Activated naive CD4-positive, alpha-beta T cell treated with anti-CD3 and anti-CD28 coated beads, Interleukin-2, amount 50 U/mL, for 72 hours (primary cell): ENCODE data around the gene GABBR1. TPM values are rescaled to one million over a fixed set of nuclear protein-coding genes. Genes with fewer than 3 reads are reported as not detected.

Source experiments
- ATAC-seq, 2 donors: fragments of 150-1000 bp; cut with Tn5 transposase; 2 replicates each; pipeline ENCODE4 v1.10.0; 2021; ENCODE audit warnings: mild to moderate bottlenecking in 2 of 2, moderate library complexity in 2 of 2
- DNase-seq, 2 donors: peaks; one replicate each; pipeline ENCODE4 v3.0.0; 2021 to 2022; ENCODE audit warnings: low spot score in 2 of 2
- H3K27ac Mint-ChIP-seq, 2 donors: one replicate each; pipeline ENCODE4 v1.8.0; 2022; ENCODE audit warnings: mild to moderate bottlenecking in 2 of 2, mixed read lengths in 2 of 2
- H3K36me3 Mint-ChIP-seq, 2 donors: one replicate each; pipeline ENCODE4 v1.8.0; 2022; ENCODE audit warnings: mixed read lengths in 2 of 2
- H3K9me3 Mint-ChIP-seq, 2 donors: one replicate each; pipeline ENCODE4 v1.8.0; 2022; ENCODE audit warnings: mixed read lengths in 2 of 2
- total RNA-seq, 2 donors: library from RNA; stranded (reverse); gene quantifications; one replicate each; pipeline ENCODE4 v1.2.3, GENCODE V29; 2022

GABBR1 gene
- total RNA-seq, 2 donors from 2014 or later, result 21.7 to 25.3 TPM

- Mint-ChIP-seq H3K9me3 (no peaks in the 10 kb centered on the region), H3K36me3 (no peaks in the 10 kb centered on the region), H3K27ac (no peak overlapping the region)
- DNase-seq (no peak), ATAC-seq (no peak)
Observed at GRCh38 chr6:29603456-29603855, 29.5 kb downstream of the GABBR1 start.

GRCh38 chr6:29602564-29603361 lies 30.2 kb downstream of the GABBR1 start:
- DNase-seq (no peak), ATAC-seq (no peak)
- Mint-ChIP-seq H3K27ac (peak overlapping the region in 1 of 2 donors; percentile 45), H3K36me3 (no peaks in the 10 kb centered on the region), H3K9me3 (no peaks in the 10 kb centered on the region)

- Mint-ChIP-seq H3K36me3 (no peaks in the 10 kb centered on the region), H3K9me3 (no peaks in the 10 kb centered on the region), H3K27ac (no peak overlapping the region)
- DNase-seq (no peak), ATAC-seq (no peak)
Observed at GRCh38 chr6:29598172-29598747, 34.7 kb downstream of the GABBR1 start.

GRCh38 chr6:29597184-29597583 lies 35.8 kb downstream of the GABBR1 start:
- H3K36me3 Mint-ChIP-seq, result no peaks in the 10 kb centered on the region
- DNase-seq (no peak), ATAC-seq (no peak)
- H3K9me3 Mint-ChIP-seq, result no peaks in the 10 kb centered on the region
- H3K27ac Mint-ChIP-seq, result no peak overlapping the region

- no peak for ATAC-seq
- Mint-ChIP-seq H3K36me3 (no peaks in the 10 kb centered on the region), H3K9me3 (no peaks in the 10 kb centered on the region), H3K27ac (no peak overlapping the region)
- no peak for DNase-seq
Observed at GRCh38 chr6:29596381-29596900, 36.5 kb downstream of the GABBR1 start.

- DNase-seq (no peak), ATAC-seq (no peak)
- H3K9me3 Mint-ChIP-seq, result no peaks in the 10 kb centered on the region
- no peak overlapping the region for H3K27ac Mint-ChIP-seq
- H3K36me3 Mint-ChIP-seq, result no peaks in the 10 kb centered on the region
Observed at GRCh38 chr6:29593199-29593855, 39.7 kb downstream of the GABBR1 start.

- H3K27ac Mint-ChIP-seq, result no peak overlapping the region
- H3K36me3 Mint-ChIP-seq, result no peaks in the 10 kb centered on the region
- no peak for ATAC-seq
- no peak for DNase-seq
- no peaks in the 10 kb centered on the region for H3K9me3 Mint-ChIP-seq
Observed at GRCh38 chr6:29591677-29592076, 41.3 kb downstream of the GABBR1 start.

- no peaks in the 10 kb centered on the region for H3K9me3 Mint-ChIP-seq
- DNase-seq (no peak), ATAC-seq (no peak)
- H3K36me3 Mint-ChIP-seq, result no peaks in the 10 kb centered on the region
- no peak overlapping the region for H3K27ac Mint-ChIP-seq
Observed at GRCh38 chr6:29590218-29590808, 42.7 kb downstream of the GABBR1 start.

- DNase-seq, result peak in 1 of 2 donors; percentile 68
- no peaks in the 10 kb centered on the region for H3K9me3 Mint-ChIP-seq
- H3K27ac Mint-ChIP-seq, result no peak overlapping the region
- H3K36me3 Mint-ChIP-seq, result no peaks in the 10 kb centered on the region
- ATAC-seq, result peak; percentile 52 to 57
Observed at GRCh38 chr6:29589423-29590048, 43.4 kb downstream of the GABBR1 start.

GRCh38 chr6:29584821-29585220 lies 48.2 kb downstream of the GABBR1 start, which contains the start of gene OR2H2:
TSS of gene OR2H2 (plus strand) at chr6:29585121. CDS start at chr6:29587945, 2,824 bp downstream.
- H3K9me3 Mint-ChIP-seq, result no peaks in the 10 kb centered on the region
- DNase-seq (no peak), ATAC-seq (no peak)
- no peaks in the 10 kb centered on the region for H3K36me3 Mint-ChIP-seq
- no peak within 1 kb of the TSS for H3K27ac Mint-ChIP-seq

- H3K36me3 Mint-ChIP-seq, result no peaks in the 10 kb centered on the region
- no peak for ATAC-seq
- no peak overlapping the region for H3K27ac Mint-ChIP-seq
- DNase-seq, result no peak
- no peaks in the 10 kb centered on the region for H3K9me3 Mint-ChIP-seq
Observed at GRCh38 chr6:29577544-29577943, 55.4 kb downstream of the GABBR1 start.

- DNase-seq, result no peak
- Mint-ChIP-seq H3K9me3 (no peaks in the 10 kb centered on the region), H3K36me3 (no peaks in the 10 kb centered on the region), H3K27ac (no peak overlapping the region)
- no peak for ATAC-seq
Observed at GRCh38 chr6:29576056-29576455, 56.9 kb downstream of the GABBR1 start.

- DNase-seq (no peak), ATAC-seq (no peak)
- H3K9me3 Mint-ChIP-seq, result no peaks in the 10 kb centered on the region
- no peaks in the 10 kb centered on the region for H3K36me3 Mint-ChIP-seq
- H3K27ac Mint-ChIP-seq, result no peak overlapping the region
Observed at GRCh38 chr6:29567991-29568390, 65.0 kb downstream of the GABBR1 start.

GRCh38 chr6:29567541-29567940 lies 65.4 kb downstream of the GABBR1 start:
- DNase-seq (no peak), ATAC-seq (no peak)
- Mint-ChIP-seq H3K27ac (no peak overlapping the region), H3K36me3 (no peaks in the 10 kb centered on the region), H3K9me3 (no peaks in the 10 kb centered on the region)

GRCh38 chr6:29566856-29567255 lies 66.1 kb downstream of the GABBR1 start:
- ATAC-seq (no peak), DNase-seq (no peak)
- H3K36me3 Mint-ChIP-seq, result peaks cover 0 to 1% of the 10 kb centered on the region in 2 donors
- peaks cover 0 to under 1% of the 10 kb centered on the region in 2 donors for H3K9me3 Mint-ChIP-seq
- no peak overlapping the region for H3K27ac Mint-ChIP-seq

GRCh38 chr6:29564875-29565274 lies 68.1 kb downstream of the GABBR1 start:
- H3K27ac Mint-ChIP-seq, result no peak overlapping the region
- ATAC-seq (no peak), DNase-seq (no peak)
- peaks cover 0 to 7% of the 10 kb centered on the region in 2 donors for H3K9me3 Mint-ChIP-seq
- H3K36me3 Mint-ChIP-seq, result peaks cover 0 to 6% of the 10 kb centered on the region in 2 donors
